HepG2 (cell line): Measurements from ENCODE around the gene AAMP. TPM values are rescaled to one million over a fixed set of nuclear protein-coding genes. Genes with fewer than 3 reads are reported as not detected.

Experiments used
- AGO2 ChIP-seq: fragments of 200-400 bp; formaldehyde crosslinking; optimal IDR thresholded peaks from 2 replicates; pipeline ENCODE3; 2017; ENCODE audit warnings: mild to moderate bottlenecking, low read depth, low read length, moderate library complexity
- FOXK2 ChIP-seq: fragments of 450-650 bp; IDR thresholded peaks from 2 replicates; pipeline ENCODE4 v1.6.1; 2016
- HOXA9 ChIP-seq: sonication (generic); formaldehyde crosslinking; IDR thresholded peaks from 2 replicates; pipeline ENCODE4 v1.8.1; 2022; ENCODE audit warnings: missing genetic modification reagents, mild to moderate bottlenecking, moderate library complexity, borderline replicate concordance
- ISL2 ChIP-seq: sonication (generic); formaldehyde crosslinking; IDR thresholded peaks from 2 replicates; pipeline ENCODE4 v1.5.0; 2020; ENCODE audit warnings: missing genetic modification reagents
- MXD4 ChIP-seq: IDR thresholded peaks from 2 replicates; pipeline ENCODE4 v1.6.1; 2016; ENCODE audit warnings: mild to moderate bottlenecking, missing biosample characterization, missing genetic modification reagents
- PHF5A ChIP-seq: IDR thresholded peaks from one replicate; pipeline ENCODE4 v1.6.1; 2018; ENCODE audit warnings: low read depth, missing genetic modification reagents; ENCODE audit not compliant: unreplicated experiment
- PRDM10 ChIP-seq: sonication (generic); formaldehyde crosslinking; IDR thresholded peaks from 2 replicates; pipeline ENCODE4 v1.4.0; 2020; ENCODE audit warnings: low read depth, missing genetic modification reagents
- SMAD1 ChIP-seq: sonication (generic); formaldehyde crosslinking; IDR thresholded peaks from 2 replicates; pipeline ENCODE4 v1.4.0; 2020; ENCODE audit warnings: missing genetic modification reagents, low read depth, mild to moderate bottlenecking, borderline replicate concordance
- TBP ChIP-seq: sonication (generic); formaldehyde crosslinking; IDR thresholded peaks from 2 replicates; pipeline ENCODE4 v1.5.0; 2020; ENCODE audit warnings: missing genetic modification reagents
- TRIM24 ChIP-seq: sonication (generic); formaldehyde crosslinking; IDR thresholded peaks from 2 replicates; pipeline ENCODE4 v1.8.0; 2022; ENCODE audit warnings: mild to moderate bottlenecking, missing genetic modification reagents
- ZBTB1 ChIP-seq: sonication (generic); formaldehyde crosslinking; IDR thresholded peaks from 2 replicates; pipeline ENCODE4 v1.4.0; 2020; ENCODE audit warnings: missing genetic modification reagents, borderline replicate concordance
- ZNF12 ChIP-seq: sonication (generic); formaldehyde crosslinking; IDR thresholded peaks from 2 replicates; pipeline ENCODE4 v1.5.0; 2020; ENCODE audit warnings: missing genetic modification reagents
- ZNF260 ChIP-seq: sonication (generic); formaldehyde crosslinking; IDR thresholded peaks from 2 replicates; pipeline ENCODE4 v1.4.0; 2020; ENCODE audit warnings: missing genetic modification reagents, low read depth, mild to moderate bottlenecking, borderline replicate concordance
- ZNF432 ChIP-seq: sonication (generic); formaldehyde crosslinking; IDR thresholded peaks from 2 replicates; pipeline ENCODE4 v1.5.0; 2020; ENCODE audit warnings: missing genetic modification reagents, mild to moderate bottlenecking, borderline replicate concordance
- ZNF563 ChIP-seq: sonication (generic); formaldehyde crosslinking; IDR thresholded peaks from 2 replicates; pipeline ENCODE4 v1.8.0; 2022; ENCODE audit warnings: mild to moderate bottlenecking, moderate library complexity, missing genetic modification reagents
- ZNF577 ChIP-seq: sonication (generic); formaldehyde crosslinking; IDR thresholded peaks from 2 replicates; pipeline ENCODE4 v1.4.0; 2020; ENCODE audit warnings: mild to moderate bottlenecking, low read depth, missing genetic modification reagents, borderline replicate concordance
- ZNF614 ChIP-seq: IDR thresholded peaks from 2 replicates; pipeline ENCODE4 v1.6.1; 2018; ENCODE audit warnings: missing biosample characterization, missing genetic modification reagents, inconsistent platforms, borderline replicate concordance
- ZNF660 ChIP-seq: sonication (generic); formaldehyde crosslinking; IDR thresholded peaks from 2 replicates; pipeline ENCODE4 v1.5.1; 2020; ENCODE audit warnings: mild to moderate bottlenecking, low read depth, missing genetic modification reagents, borderline replicate concordance
- ZNF790 ChIP-seq: sonication (generic); formaldehyde crosslinking; IDR thresholded peaks from 2 replicates; pipeline ENCODE4 v1.8.0; 2022; ENCODE audit warnings: missing genetic modification reagents, mild to moderate bottlenecking, borderline replicate concordance
- polyA plus RNA-seq, 8 experiments: library from polyadenylated mRNA; depleted of rRNA in 3 of 8; stranded (reverse) in 7 of 8; unstranded in 1 of 8; fragments of >200 nt; fragmentation: Illumina TruSeq in 4 of 8; extraction: Trizol in 4 of 8; gene quantifications; 2 replicates each; pipeline versions ENCODE4 v1.2.1 to v1.2.3, GENCODE V29; 2011 to 2016; ENCODE audit warnings: low read depth in 4 of 8, missing spikeins in 1 of 8, mixed read lengths in 1 of 8; ENCODE audit not compliant: insufficient read depth in 1 of 8
- total RNA-seq, 5 experiments: library from RNA; depleted of rRNA; stranded (reverse); fragments of >200 nt; fragmentation: Illumina TruSeq; extraction: Trizol; gene quantifications; 2 replicates each; pipeline ENCODE4 v1.2.3, GENCODE V29; 2016; ENCODE audit warnings: low read depth in 1 of 5
- TF ChIP-seq, protein P1 (sequence below): sonication (generic); formaldehyde crosslinking; IDR thresholded peaks from 2 replicates; pipeline ENCODE4 v1.5.1; 2020; ENCODE audit warnings: missing genetic modification reagents, mild to moderate bottlenecking, borderline replicate concordance
- TF ChIP-seq, protein P2 (sequence below): sonication (generic); formaldehyde crosslinking; IDR thresholded peaks from 2 replicates; pipeline ENCODE4 v1.4.0; 2020; ENCODE audit warnings: missing genetic modification reagents

Gene AAMP
- total and polyA plus RNA-seq, 2 of the 13 experiments (the other 11 are each of a cell fraction or from before 2014, with no cell fraction given), result 110 to 186 TPM

DNA sequence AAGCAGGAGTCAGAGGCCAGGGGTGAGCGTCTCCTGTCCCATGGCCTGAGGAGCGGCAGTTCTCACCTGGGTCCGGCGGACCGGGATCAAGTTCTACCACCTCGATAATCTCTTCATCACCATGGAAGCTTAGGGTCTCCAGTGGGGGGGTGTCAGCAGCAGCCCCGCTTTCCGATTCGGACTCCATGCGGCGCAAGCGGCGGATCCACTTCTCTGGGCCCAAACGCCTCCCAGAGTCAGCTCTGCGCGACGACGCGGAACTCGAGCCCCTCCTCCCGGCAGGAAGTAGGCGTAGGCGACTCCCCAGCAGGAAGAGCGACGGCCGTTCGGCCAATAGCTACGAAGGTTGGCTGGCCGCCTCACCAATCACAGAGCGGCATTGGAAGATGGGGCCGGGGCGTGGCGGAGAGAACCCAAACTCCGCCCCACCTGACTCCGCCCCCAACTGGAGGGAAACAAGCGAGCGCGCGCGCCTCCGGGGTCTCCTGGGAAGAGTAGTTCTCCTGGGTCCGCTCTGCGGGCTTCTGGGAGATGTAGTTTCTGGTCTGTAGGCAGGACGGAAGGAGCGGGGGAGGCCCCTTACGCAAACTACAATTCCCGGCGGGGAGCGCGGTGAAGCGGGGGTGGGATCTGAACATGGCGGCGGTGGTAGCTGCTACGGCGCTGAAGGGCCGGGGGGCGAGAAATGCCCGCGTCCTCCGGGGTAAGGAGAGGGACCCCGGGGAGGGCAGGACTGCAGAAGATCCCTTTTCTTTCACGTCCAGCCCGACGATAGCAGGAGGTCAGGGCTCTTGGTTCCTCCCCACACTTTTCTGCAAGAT lies at the start of gene AAMP, which contains the start of gene PNKD (continued):
- TF ChIP-seq, protein P1, sequence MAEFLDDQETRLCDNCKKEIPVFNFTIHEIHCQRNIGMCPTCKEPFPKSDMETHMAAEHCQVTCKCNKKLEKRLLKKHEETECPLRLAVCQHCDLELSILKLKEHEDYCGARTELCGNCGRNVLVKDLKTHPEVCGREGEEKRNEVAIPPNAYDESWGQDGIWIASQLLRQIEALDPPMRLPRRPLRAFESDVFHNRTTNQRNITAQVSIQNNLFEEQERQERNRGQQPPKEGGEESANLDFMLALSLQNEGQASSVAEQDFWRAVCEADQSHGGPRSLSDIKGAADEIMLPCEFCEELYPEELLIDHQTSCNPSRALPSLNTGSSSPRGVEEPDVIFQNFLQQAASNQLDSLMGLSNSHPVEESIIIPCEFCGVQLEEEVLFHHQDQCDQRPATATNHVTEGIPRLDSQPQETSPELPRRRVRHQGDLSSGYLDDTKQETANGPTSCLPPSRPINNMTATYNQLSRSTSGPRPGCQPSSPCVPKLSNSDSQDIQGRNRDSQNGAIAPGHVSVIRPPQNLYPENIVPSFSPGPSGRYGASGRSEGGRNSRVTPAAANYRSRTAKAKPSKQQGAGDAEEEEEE, result peak; percentile 93; the same call in 1 of the 2 replicates
- no peak for TF ChIP-seq ZNF260 (CRISPR knock-in tag)
- peak; percentile 64 for TF ChIP-seq AGO2
- peak; percentile 98 for TF ChIP-seq FOXK2
- TF ChIP-seq PRDM10, result peak; percentile 73; the same call in 1 of the 2 replicates
- TF ChIP-seq ZNF432 (CRISPR knock-in tag), result no peak
- no peak for TF ChIP-seq ZNF790
- TF ChIP-seq PHF5A, result peak; percentile 54
- no peak for TF ChIP-seq TRIM24 (CRISPR knock-in tag)
- peak; percentile 31; the same call in 1 of the 2 replicates for TF ChIP-seq ZNF660 (CRISPR knock-in tag)
- TF ChIP-seq MXD4 (CRISPR knock-in tag), result peak; percentile 45; the same call in 1 of the 2 replicates
- TF ChIP-seq, protein P2, sequence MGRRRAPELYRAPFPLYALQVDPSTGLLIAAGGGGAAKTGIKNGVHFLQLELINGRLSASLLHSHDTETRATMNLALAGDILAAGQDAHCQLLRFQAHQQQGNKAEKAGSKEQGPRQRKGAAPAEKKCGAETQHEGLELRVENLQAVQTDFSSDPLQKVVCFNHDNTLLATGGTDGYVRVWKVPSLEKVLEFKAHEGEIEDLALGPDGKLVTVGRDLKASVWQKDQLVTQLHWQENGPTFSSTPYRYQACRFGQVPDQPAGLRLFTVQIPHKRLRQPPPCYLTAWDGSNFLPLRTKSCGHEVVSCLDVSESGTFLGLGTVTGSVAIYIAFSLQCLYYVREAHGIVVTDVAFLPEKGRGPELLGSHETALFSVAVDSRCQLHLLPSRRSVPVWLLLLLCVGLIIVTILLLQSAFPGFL (CRISPR knock-in tag), result 0 out of 2 replicates have a peak, but pooled peaks have one; percentile 49
- TF ChIP-seq ZNF563 (CRISPR knock-in tag), result peak; percentile 80; the same call in 1 of the 2 replicates
- no peak for TF ChIP-seq HOXA9 (CRISPR knock-in tag)
- TF ChIP-seq ZNF12 (CRISPR knock-in tag), result 0 out of 2 replicates have a peak, but pooled peaks have one; percentile 12
- 0 out of 2 replicates have a peak, but pooled peaks have one; percentile 59 for TF ChIP-seq ISL2 (CRISPR knock-in tag)
- TF ChIP-seq TBP, result no peak
- TF ChIP-seq ZBTB1 (CRISPR knock-in tag), result no peak
- no peak for TF ChIP-seq ZNF577 (CRISPR knock-in tag)
- peak; percentile 66 for TF ChIP-seq ZNF614 (CRISPR knock-in tag)
- 0 out of 2 replicates have a peak, but pooled peaks have one; percentile 16 for TF ChIP-seq SMAD1 (CRISPR knock-in tag)
